Measurements from ENCODE around the gene HBB.

Gene HBB

GRCh38 chr11:5228124-5228523, 1.3 kb upstream of the HBB start:
- no peak for DNase-seq (ENCODE audit: low read depth in 2 of 3, low spot score in 1 of 3)

GRCh38 chr11:5227681-5228080, 810 bp upstream of the HBB start:
- no peak for DNase-seq (ENCODE audit: low read depth in 2 of 3, low spot score in 1 of 3)

- no peak for DNase-seq (ENCODE audit: low read depth in 2 of 3, low spot score in 1 of 3)
Observed at GRCh38 chr11:5225480-5225871, 1.4 kb downstream of the HBB start.

- DNase-seq (ENCODE audit: low read depth in 2 of 3, low spot score in 1 of 3): no peak
Observed at GRCh38 chr11:5224538-5225479, 2.1 kb downstream of the HBB start.

- DNase-seq (ENCODE audit: low read depth in 2 of 3, low spot score in 1 of 3): no peak
Observed at GRCh38 chr11:5223686-5224085, 3.2 kb downstream of the HBB start.

GRCh38 chr11:5223146-5223545, 3.7 kb downstream of the HBB start:
- DNase-seq (ENCODE audit: low read depth in 2 of 3, low spot score in 1 of 3): no peak

- no peak for DNase-seq (ENCODE audit: low read depth in 2 of 3, low spot score in 1 of 3)
Observed at GRCh38 chr11:5210376-5210885, 16.4 kb downstream of the HBB start.

GRCh38 chr11:5204787-5205186, 22.1 kb downstream of the HBB start:
- no peak for DNase-seq (ENCODE audit: low read depth in 2 of 3, low spot score in 1 of 3)

- no peak for DNase-seq (ENCODE audit: low read depth in 2 of 3, low spot score in 1 of 3)
Observed at GRCh38 chr11:5203366-5203765, 23.5 kb downstream of the HBB start.

- no peak for DNase-seq (ENCODE audit: low read depth in 2 of 3, low spot score in 1 of 3)
Observed at GRCh38 chr11:5200582-5200981, 26.3 kb downstream of the HBB start, which contains the start of gene OR51V1. OR51V1 (minus strand) TSS chr11:5200682; CDS start chr11:5200682, 0 bp downstream.

GRCh38 chr11:5198285-5198684, 28.6 kb downstream of the HBB start:
- no peak for DNase-seq (ENCODE audit: low read depth in 2 of 3, low spot score in 1 of 3)

GRCh38 chr11:5197536-5197935, 29.3 kb downstream of the HBB start:
- no peak for DNase-seq (ENCODE audit: low read depth in 2 of 3, low spot score in 1 of 3)

- DNase-seq (ENCODE audit: low read depth in 2 of 3, low spot score in 1 of 3): no peak
Observed at GRCh38 chr11:5196731-5197130, 30.1 kb downstream of the HBB start.

- DNase-seq (ENCODE audit: low read depth in 2 of 3, low spot score in 1 of 3): no peak
Observed at GRCh38 chr11:5196067-5196466, 30.8 kb downstream of the HBB start.

GRCh38 chr11:5192738-5193137, 34.1 kb downstream of the HBB start:
- no peak for DNase-seq (ENCODE audit: low read depth in 2 of 3, low spot score in 1 of 3)

- no peak for DNase-seq (ENCODE audit: low read depth in 2 of 3, low spot score in 1 of 3)
Observed at GRCh38 chr11:5188201-5188600, 38.7 kb downstream of the HBB start.

GRCh38 chr11:5178046-5178837, 48.6 kb downstream of the HBB start:
- DNase-seq (ENCODE audit: low read depth in 2 of 3, low spot score in 1 of 3): no peak

Measured in stimulated activated CD4-positive, alpha-beta T cell treated with anti-CD3 and anti-CD28 coated beads, Interleukin-12 subunit alpha, Interleukin-12 subunit beta, amount 100 ng/mL, for 48 hours (primary cell).